ENCODE results near the gene A3GALT2.

DNA sequence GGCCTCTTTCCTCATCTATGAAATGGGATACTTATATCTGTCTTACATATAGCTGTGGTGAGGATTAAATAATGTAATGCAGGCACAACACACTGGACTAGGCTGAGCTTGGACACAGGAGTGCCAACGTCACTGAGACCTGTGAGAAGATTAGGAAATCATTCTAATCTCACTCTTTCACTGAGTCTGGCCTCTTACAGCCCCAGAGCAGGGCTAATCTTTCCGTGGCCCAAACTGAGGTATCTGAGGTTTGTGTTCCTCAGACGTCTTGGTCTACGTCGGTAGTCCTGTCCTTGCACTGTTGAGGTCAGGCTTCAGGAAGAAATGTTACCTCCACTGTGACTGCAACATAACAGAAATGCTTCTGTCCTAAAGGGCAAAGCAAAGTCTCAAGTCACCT lies 22.6 kb upstream of the A3GALT2 start:
- no peak for TF ChIP-seq EZH2phosphoT487 (IDR thresholded peaks at IDR 0.05)
- TF ChIP-seq, protein P1, sequence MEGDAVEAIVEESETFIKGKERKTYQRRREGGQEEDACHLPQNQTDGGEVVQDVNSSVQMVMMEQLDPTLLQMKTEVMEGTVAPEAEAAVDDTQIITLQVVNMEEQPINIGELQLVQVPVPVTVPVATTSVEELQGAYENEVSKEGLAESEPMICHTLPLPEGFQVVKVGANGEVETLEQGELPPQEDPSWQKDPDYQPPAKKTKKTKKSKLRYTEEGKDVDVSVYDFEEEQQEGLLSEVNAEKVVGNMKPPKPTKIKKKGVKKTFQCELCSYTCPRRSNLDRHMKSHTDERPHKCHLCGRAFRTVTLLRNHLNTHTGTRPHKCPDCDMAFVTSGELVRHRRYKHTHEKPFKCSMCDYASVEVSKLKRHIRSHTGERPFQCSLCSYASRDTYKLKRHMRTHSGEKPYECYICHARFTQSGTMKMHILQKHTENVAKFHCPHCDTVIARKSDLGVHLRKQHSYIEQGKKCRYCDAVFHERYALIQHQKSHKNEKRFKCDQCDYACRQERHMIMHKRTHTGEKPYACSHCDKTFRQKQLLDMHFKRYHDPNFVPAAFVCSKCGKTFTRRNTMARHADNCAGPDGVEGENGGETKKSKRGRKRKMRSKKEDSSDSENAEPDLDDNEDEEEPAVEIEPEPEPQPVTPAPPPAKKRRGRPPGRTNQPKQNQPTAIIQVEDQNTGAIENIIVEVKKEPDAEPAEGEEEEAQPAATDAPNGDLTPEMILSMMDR (IDR thresholded peaks at IDR 0.05): no peak
- no peak for TF ChIP-seq EZH2 (IDR thresholded peaks at IDR 0.05)
